ENCODE measurements around the gene DLG5.
A peak's percentile ranks its signal among the peaks of the same experiment; 100 is the strongest.

Gene DLG5

DNA sequence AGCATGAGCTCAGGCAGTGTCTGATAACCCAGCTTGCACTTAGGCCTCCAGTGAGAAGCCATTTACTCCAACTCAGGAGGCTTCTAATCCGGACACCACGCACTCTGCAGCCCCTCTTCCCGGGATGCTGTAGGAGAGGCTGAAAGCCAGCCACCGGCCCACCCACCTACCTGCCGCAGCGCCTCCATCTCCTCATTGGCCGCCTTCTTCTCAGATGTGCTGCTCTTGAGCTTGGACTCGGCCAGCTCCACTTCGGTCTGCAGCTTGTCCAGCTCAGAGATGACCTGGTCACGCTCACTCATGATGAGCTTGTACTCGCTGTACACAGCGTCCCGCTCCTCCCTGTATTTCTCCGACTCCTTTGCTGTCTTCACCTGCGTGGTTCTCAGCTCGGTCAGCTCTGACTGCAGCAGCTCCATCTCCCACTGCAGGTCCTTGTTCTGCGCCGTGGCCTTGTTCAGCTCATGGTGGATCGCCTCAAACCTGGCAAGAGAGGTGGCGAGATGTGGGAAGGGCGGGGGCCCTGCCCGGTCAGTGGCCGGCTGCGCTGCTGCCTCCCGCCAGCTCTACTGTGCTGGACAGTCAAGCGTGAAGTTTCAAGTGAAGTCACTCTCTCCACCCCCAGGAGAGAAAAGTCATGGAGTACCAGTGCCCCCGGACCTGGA, 84.7 kb downstream of the DLG5 start:
- DNase-seq, result no peak

DNA sequence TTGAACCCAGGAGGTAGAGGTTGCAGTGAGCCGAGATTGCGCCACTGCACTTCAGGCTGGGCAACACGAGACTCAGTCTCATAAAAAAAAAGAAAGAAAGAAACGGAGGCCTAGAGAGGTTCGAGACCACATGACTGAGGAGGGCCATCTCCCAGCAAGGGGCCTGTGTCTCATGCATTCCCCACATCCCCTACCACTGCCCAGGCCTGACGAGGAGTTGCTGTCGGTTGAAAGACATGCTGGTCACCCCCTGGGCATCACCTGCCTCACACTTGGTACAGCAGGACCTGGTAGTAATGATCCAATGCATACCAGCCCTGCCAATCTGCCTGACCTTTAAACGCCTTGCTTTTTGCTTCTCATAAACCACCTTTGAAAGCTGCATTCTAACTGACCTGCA, 85.9 kb downstream of the DLG5 start:
- no peak for DNase-seq

GRCh38 chr10:77837925-77838595, 88.5 kb downstream of the DLG5 start:
- no peak for DNase-seq

GRCh38 chr10:77837248-77837924, 89.2 kb downstream of the DLG5 start:
- DNase-seq, result peak; percentile 5 to 11

DNA sequence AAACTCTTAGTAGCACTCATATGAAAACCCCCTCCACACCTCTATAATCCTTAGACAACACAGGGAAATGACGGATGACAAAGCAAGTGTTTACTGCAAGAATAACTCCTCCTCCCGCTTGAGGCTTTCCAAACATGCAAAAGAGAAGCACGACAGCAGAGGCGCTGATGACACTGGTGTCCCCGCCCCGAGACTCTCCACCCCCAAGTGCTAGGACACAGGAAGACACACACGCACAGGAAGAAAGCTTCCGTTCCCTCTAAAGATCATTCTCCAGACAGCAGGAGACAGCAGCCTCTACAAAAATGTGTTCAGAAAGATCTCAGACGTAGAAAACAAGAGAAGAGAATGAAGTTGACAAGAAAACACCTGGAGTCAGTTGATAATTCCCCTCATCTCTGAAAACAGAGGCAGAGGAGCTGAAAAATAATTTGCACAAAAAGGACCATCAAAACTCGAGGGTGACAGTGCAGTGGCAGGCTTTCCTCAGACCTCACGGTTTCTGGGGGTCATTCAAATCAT, 90.2 kb downstream of the DLG5 start:
- DNase-seq, result no peak

GRCh38 chr10:77835669-77836086, 90.9 kb downstream of the DLG5 start:
- no peak for DNase-seq

- no peak for DNase-seq
Observed at GRCh38 chr10:77834943-77835668, 91.4 kb downstream of the DLG5 start.

DNA sequence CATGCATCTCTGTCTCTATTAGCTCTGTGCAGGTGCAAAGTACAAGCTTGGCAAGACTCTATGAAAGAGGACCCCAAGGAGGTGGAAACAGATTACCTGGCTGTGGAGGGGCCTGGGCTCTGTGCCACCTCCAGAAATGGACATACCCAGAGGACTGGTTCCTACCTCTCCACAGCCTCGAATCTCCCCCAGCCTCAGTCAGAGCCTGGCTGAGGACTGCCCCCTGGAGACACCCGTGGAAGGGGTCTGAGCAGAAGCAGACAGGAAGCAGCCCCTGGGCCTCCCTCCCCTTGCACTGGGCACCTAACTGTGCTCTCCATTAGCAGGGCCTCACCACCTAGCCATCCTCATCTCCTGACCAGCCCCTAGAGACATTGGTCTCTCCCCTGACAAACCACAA, 92.0 kb downstream of the DLG5 start:
- DNase-seq, result no peak

- no peak for DNase-seq
Observed at GRCh38 chr10:77833792-77834191, 92.8 kb downstream of the DLG5 start.

GRCh38 chr10:77833225-77833624, 93.3 kb downstream of the DLG5 start:
- no peak for DNase-seq

- DNase-seq, result no peak
Observed at GRCh38 chr10:77832238-77832637, 94.3 kb downstream of the DLG5 start.

- DNase-seq, result no peak
Observed at GRCh38 chr10:77829356-77829755, 97.2 kb downstream of the DLG5 start.

DNA sequence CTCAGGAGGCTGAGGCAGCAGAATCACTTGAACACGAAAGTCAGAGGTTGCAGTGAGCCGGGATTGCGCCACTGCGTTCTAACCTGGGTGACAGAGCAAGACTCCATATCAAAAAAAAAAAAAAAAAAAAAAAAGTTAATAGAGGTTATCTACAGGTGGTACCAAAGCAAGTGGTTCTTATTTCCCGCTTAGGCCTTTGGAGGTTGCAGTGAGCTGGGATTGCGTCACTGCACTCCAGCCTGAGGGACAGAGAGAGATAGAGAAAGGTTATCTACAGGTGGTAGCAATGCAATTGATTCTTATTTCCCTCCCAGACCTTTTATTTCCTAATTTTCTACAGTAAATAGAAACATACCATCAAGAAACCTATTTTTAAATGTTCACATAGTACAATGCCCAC, 98.2 kb downstream of the DLG5 start:
- no peak for DNase-seq

GRCh38 chr10:77827366-77827765, 99.2 kb downstream of the DLG5 start:
- no peak for DNase-seq

DNA sequence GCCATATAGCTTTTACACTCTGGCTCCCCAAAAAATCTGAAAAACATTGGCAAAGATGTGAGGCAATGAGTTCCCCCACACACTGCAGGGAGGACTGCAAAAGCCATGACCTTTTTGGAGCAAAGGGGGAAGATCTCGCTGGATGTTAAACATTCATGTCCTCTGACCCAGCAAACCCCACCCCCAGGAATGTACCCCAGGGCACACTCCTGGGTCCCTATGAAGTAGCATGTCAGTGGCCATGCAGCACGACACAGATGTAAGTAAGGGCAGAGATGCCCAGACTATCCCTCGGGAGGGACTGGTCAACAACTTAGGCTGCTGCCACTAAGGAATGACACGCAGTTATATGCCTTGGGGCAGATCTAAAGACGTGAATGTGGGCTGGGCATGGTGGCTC, 100.6 kb downstream of the DLG5 start:
- no peak for DNase-seq

DNA sequence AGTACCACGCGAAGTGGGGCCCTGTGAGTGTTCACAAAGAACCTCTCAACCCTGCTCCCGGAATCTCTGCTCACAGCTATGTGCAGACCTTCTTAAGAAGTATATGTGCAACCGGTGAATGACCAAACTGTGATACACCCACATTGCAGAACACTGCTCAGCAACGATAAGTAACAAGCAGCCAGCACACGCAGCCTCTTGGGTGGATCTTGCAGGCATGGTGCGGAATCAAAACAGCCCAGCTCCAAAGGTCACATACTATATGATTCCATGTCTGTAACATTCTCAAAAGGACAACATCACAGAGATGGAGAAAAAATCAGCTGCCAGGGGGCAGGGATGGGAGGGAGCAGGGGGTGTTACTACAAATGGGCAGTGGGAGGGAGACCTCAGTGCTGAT, 101.6 kb downstream of the DLG5 start:
- DNase-seq, result no peak

GRCh38 chr10:77823811-77824542, 102.6 kb downstream of the DLG5 start:
- DNase-seq, result no peak

DNA sequence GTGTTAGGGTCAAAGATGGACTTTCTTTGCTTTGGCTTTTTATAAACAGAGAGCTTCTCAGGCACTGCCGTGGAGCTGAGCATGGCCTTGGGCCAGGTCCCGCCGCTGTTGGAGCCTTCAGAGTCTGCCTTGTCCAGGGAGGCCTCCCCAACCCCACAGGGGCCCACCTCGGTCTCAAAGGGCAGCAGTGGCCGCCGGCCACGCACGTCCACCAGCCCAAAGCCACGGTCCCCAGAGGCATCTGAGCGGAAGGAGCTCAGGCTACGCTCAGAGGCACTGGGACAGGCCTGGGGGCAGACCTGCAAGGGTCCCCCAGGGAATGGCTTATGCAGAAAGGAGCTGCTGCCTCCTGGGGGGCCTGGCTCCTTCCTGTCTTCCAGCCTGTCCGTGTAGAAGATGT, 105.0 kb downstream of the DLG5 start:
- no peak for DNase-seq

- no peak for DNase-seq
Observed at GRCh38 chr10:77821036-77821435, 105.5 kb downstream of the DLG5 start.

DNA sequence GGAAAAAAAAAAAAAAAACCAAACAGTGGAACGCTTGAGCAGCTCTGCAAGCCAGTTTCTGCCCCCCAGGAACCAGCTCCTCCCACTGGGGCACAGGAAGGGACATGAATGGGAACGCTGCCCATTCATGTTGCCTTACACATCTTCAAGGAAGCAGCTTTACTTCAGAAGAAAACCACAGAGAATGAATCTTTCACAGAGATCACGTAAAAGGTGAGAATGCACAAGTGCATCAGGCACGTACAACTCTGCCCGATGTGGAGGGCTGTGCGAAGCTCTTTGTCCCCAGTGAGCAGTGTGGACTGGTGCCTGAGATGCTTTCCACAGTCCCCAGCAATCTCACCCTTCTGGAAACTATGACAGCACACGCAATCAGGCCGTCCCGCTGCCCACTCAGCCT, 106.2 kb downstream of the DLG5 start:
- no peak for DNase-seq

DNA sequence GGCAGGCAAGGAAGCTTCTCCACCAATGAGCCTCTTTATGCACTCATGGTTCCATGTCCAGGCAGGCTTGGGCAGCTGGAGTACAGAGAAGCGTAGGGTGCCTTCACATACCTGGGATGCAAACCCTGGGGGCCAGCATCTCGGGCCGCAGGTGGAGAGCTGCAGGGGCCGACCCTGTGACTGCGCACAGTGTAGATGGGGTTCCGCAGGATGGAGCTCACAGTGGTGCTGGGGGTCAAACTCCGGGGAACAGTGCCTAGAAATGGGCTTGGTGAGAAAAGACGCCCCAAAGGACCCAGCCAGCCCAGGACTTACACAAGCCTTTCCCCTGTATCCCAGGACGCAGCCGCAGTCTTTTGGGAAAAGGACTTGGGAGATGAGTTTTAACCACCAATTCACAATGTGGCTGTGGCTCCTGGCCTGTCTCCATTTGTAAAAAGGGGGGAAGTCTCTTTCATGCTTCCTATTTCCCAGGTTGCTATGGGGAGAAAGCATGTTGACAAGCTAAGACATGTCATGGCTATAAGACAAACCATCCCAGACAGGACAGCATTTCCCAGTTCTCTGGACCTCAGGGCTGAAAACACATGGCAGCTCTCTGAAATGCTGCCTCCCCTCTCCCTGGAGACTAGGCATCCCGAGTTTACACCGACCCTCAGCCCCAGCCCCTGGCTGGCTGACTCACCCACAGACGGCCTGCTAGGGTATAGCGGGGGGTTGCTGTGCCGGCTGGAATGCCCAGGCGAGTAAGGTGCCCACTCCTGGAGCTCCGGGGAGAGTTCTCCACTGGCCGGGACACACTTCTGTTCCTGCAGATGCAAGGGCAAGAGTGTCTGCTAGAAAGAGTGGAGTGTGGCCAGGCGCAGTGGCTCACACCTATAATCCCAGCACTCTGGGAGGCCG, 107.1 kb downstream of the DLG5 start:
- DNase-seq, result no peak

- DNase-seq, result no peak
Observed at GRCh38 chr10:77818378-77818777, 108.2 kb downstream of the DLG5 start.
